Natural killer cell (primary cell): ENCODE data around the gene FXYD6. TPM values are rescaled to one million over a fixed set of nuclear protein-coding genes. Genes with fewer than 3 reads are reported as not detected.

ENCODE experiments used
- ATAC-seq, 3 donors: fragments of 150-1000 bp in 2 of 3; fragments of 200-7000 bp in 1 of 3; cut with Tn5 transposase; 1 replicate in 1 of 3; 2 replicates in 2 of 3; pipeline ENCODE4 v1.10.0; 2021; ENCODE audit warnings: mild to moderate bottlenecking in 2 of 3, moderate library complexity in 2 of 3
- DNase-seq, 2 donors: peaks; one replicate each; pipeline versions ENCODE4 v3.0.0 to v3.0.0-alpha.2; 2013 to 2021; ENCODE audit warnings: mixed read lengths in 1 of 2
- H3K27ac ChIP-seq: one replicate; pipeline ENCODE4 v1.5.1; 2013; ENCODE audit warnings: mild to moderate bottlenecking, low read length
- H3K27me3 ChIP-seq: one replicate; pipeline ENCODE4 v1.6.1; 2013; ENCODE audit warnings: low read length; ENCODE audit not compliant: control insufficient read depth, insufficient read depth
- H3K36me3 ChIP-seq: one replicate; pipeline ENCODE4 v1.6.1; 2013; ENCODE audit warnings: low read length; ENCODE audit not compliant: control insufficient read depth, insufficient read depth
- H3K4me1 ChIP-seq: one replicate; pipeline ENCODE4 v1.6.1; 2013; ENCODE audit warnings: low read length; ENCODE audit not compliant: control insufficient read depth, insufficient read depth
- H3K4me3 ChIP-seq: one replicate; pipeline ENCODE4 v1.5.1; 2013; ENCODE audit warnings: low read length
- H3K9me3 ChIP-seq: one replicate; pipeline ENCODE4 v1.6.1; 2013; ENCODE audit warnings: low read length; ENCODE audit not compliant: control insufficient read depth, insufficient read depth
- H3K27ac Mint-ChIP-seq, 2 donors: one replicate each; pipeline ENCODE4 v1.8.0; 2022; ENCODE audit warnings: mild to moderate bottlenecking in 2 of 2, mixed read lengths in 2 of 2, moderate library complexity in 1 of 2
- H3K27me3 Mint-ChIP-seq, 2 donors: one replicate each; pipeline ENCODE4 v1.8.0; 2022; ENCODE audit warnings: low read depth in 2 of 2, mixed read lengths in 2 of 2
- H3K36me3 Mint-ChIP-seq: one replicate; pipeline ENCODE4 v1.8.0; 2022; ENCODE audit warnings: mixed read lengths
- H3K4me1 Mint-ChIP-seq, 2 donors: one replicate each; pipeline ENCODE4 v1.8.0; 2022; ENCODE audit warnings: mixed read lengths in 2 of 2
- H3K4me3 Mint-ChIP-seq: one replicate; pipeline ENCODE4 v1.8.0; 2022; ENCODE audit warnings: mild to moderate bottlenecking, moderate library complexity, mixed read lengths
- H3K9me3 Mint-ChIP-seq, 2 donors: one replicate each; pipeline ENCODE4 v1.8.0; 2022; ENCODE audit warnings: mixed read lengths in 2 of 2
- CTCF ChIP-seq: fragments of 200-600 bp; IDR thresholded peaks from one replicate; pipeline ENCODE4 v1.8.0; 2022; ENCODE audit warnings: antibody characterized with exemption
- WGBS: methylation state at CpG from one replicate; pipeline ENCODE4 v1.1.7; 2013; ENCODE audit warnings: missing lambda C conversion rate; ENCODE audit not compliant: insufficient coverage; 5-methylcytosine and 5-hydroxymethylcytosine counted together
- intact Hi-C: fragments of 100-400 bp; cut with micrococcal nuclease; formaldehyde crosslinking; loops from one replicate; pipeline ENCODE4 v1.14.2; 2022
- total RNA-seq, 4 donors: library from RNA; stranded (reverse); fragments of 120-200 nt in 1 of 4; gene quantifications; one replicate each; pipeline versions ENCODE4 v1.2.3 to v1.2.4, GENCODE V29; 2013 to 2022

Gene FXYD6
- total RNA-seq, 3 donors from 2014 or later (not counting 1 experiment from before 2014, with no cell fraction given), result 0.20 to 0.90 TPM; not detected in 1

- Histone ChIP-seq H3K4me3 (no peak overlapping the region), H3K36me3 (no peaks in the 10 kb centered on the region), H3K9me3 (no peaks in the 10 kb centered on the region), H3K27ac (no peak overlapping the region), H3K4me1 (peaks cover 6% of the 10 kb centered on the region), H3K27me3 (no peaks in the 10 kb centered on the region)
- Mint-ChIP-seq H3K27me3 (peaks cover 0 to 14% of the 10 kb centered on the region in 2 donors), H3K36me3 (no peaks in the 10 kb centered on the region), H3K4me1 (peaks cover 5% of the 10 kb centered on the region in 2 donors), H3K4me3 (no peak overlapping the region), H3K27ac (no peak overlapping the region), H3K9me3 (no peaks in the 10 kb centered on the region)
- no peak for TF ChIP-seq CTCF
- DNase-seq (no peak), ATAC-seq (no peak)
- WGBS, result 78% methylated on average over 6 of the region's 6 CpGs
- intact Hi-C loops, result no loop called here
These were observed 16.3 kb downstream of the FXYD6 start for GRCh38 chr11:117860139-117860538.

- Histone ChIP-seq H3K27me3 (no peaks in the 10 kb centered on the region), H3K36me3 (no peaks in the 10 kb centered on the region), H3K4me1 (peaks cover 6% of the 10 kb centered on the region), H3K9me3 (no peaks in the 10 kb centered on the region), H3K4me3 (no peak overlapping the region), H3K27ac (no peak overlapping the region)
- peaks cover 0 to 15% of the 10 kb centered on the region in 2 donors for H3K27me3 Mint-ChIP-seq
- H3K36me3 Mint-ChIP-seq, result no peaks in the 10 kb centered on the region
- no peak overlapping the region for H3K27ac Mint-ChIP-seq
- 89% methylated on average over 8 of the region's 9 CpGs for WGBS
- no peak for ATAC-seq
- H3K4me3 Mint-ChIP-seq, result no peak overlapping the region
- H3K9me3 Mint-ChIP-seq, result no peaks in the 10 kb centered on the region
- intact Hi-C loops, result no loop called here
- no peak for DNase-seq
- H3K4me1 Mint-ChIP-seq, result peaks cover 5% of the 10 kb centered on the region in 2 donors
- TF ChIP-seq CTCF, result no peak
These were observed 16.9 kb downstream of the FXYD6 start for GRCh38 chr11:117859488-117860112.

GRCh38 chr11:117859061-117859460 lies 17.4 kb downstream of the FXYD6 start:
- no peaks in the 10 kb centered on the region for H3K36me3 Mint-ChIP-seq
- ATAC-seq (no peak), DNase-seq (no peak)
- TF ChIP-seq CTCF, result no peak
- H3K4me1 ChIP-seq, result peaks cover 6% of the 10 kb centered on the region
- no peak overlapping the region for H3K27ac ChIP-seq
- WGBS, result 83% methylated on average over 10 of the region's 10 CpGs
- H3K4me3 ChIP-seq, result no peak overlapping the region
- no peak overlapping the region for H3K4me3 Mint-ChIP-seq
- no peaks in the 10 kb centered on the region for H3K9me3 ChIP-seq
- peaks cover 0 to 19% of the 10 kb centered on the region in 2 donors for H3K27me3 Mint-ChIP-seq
- H3K4me1 Mint-ChIP-seq, result peaks cover 5% of the 10 kb centered on the region in 2 donors
- no peaks in the 10 kb centered on the region for H3K36me3 ChIP-seq
- H3K27me3 ChIP-seq, result no peaks in the 10 kb centered on the region
- no peak overlapping the region for H3K27ac Mint-ChIP-seq
- intact Hi-C loops, result no loop called here
- no peaks in the 10 kb centered on the region for H3K9me3 Mint-ChIP-seq
